H1 (cell line): ENCODE measurements around the gene VPS26B. TPM values are rescaled to one million over a fixed set of nuclear protein-coding genes. Genes with fewer than 3 reads are reported as not detected.

Source experiments
- BACH1 ChIP-seq: IDR thresholded peaks from 2 replicates; pipeline ENCODE4 v1.6.1; 2012; ENCODE audit warnings: low read length, improper control_type of control experiment
- CHD7 ChIP-seq: fragments of 300-600 bp; sonication (generic); IDR thresholded peaks from 2 replicates; pipeline ENCODE4 v1.7.1; 2012; ENCODE audit warnings: low read length, moderate library complexity, mild to moderate bottlenecking, inconsistent platforms; ENCODE audit not compliant: insufficient replicate concordance
- GABPA ChIP-seq: IDR thresholded peaks from 2 replicates; pipeline ENCODE4 v1.6.1; 2011; ENCODE audit warnings: mild to moderate bottlenecking, low read length, moderate library complexity, borderline replicate concordance; ENCODE audit not compliant: insufficient read depth
- GTF2F1 ChIP-seq: IDR thresholded peaks from 2 replicates; pipeline ENCODE4 v1.6.1; 2012; ENCODE audit warnings: low read depth, low read length, improper control_type of control experiment, borderline replicate concordance
- JUND ChIP-seq: IDR thresholded peaks from 2 replicates; pipeline ENCODE4 v1.6.1; 2011; ENCODE audit warnings: mild to moderate bottlenecking, improper control_type of control experiment, low read length
- RNF2 ChIP-seq: fragments of 200-900, 300-1000 bp; sonication (generic); IDR thresholded peaks from 2 replicates; pipeline ENCODE4 v1.7.1; 2016; ENCODE audit warnings: borderline replicate concordance, low read depth, mild to moderate bottlenecking, antibody characterized with exemption, low read length; ENCODE audit not compliant: poor library complexity, severe bottlenecking; ENCODE audit errors: missing control alignments
- USF2 ChIP-seq: IDR thresholded peaks from 2 replicates; pipeline ENCODE4 v1.6.1; 2011; ENCODE audit warnings: low read length, improper control_type of control experiment
- polyA plus RNA-seq, 7 experiments: library from polyadenylated mRNA; depleted of rRNA in 3 of 7; stranded (reverse) in 5 of 7; unstranded in 2 of 7; fragments of >200 nt in 5 of 7; fragments of 200-250 nt in 2 of 7; gene quantifications; 1 replicate in 5 of 7; 2 replicates in 1 of 7; 4 replicates in 1 of 7; pipeline versions ENCODE4 v1.2.1 to v1.2.3, GENCODE V29; 2011 to 2013; ENCODE audit warnings: missing spikeins in 2 of 7, mixed read lengths in 2 of 7
- total RNA-seq: library from RNA; stranded (reverse); fragmentation: NEBNext Ultra II Directional; extraction: Animal tissue kit (Norgen Biotek cat#: 25700); gene quantifications from 2 replicates; pipeline ENCODE4 v1.2.1, GENCODE V29; 2021

The VPS26B gene
- total and polyA plus RNA-seq, 2 of the 8 experiments (the other 6 are each of a cell fraction or from before 2014, with no cell fraction given) = 18.3 to 27.0 TPM

- TF ChIP-seq USF2 (no peak), BACH1 (no peak), GABPA (no peak), CHD7 (no peak), RNF2 (no peak), GTF2F1 (no peak), JUND (no peak; the same call in 1 of the 2 replicates)
Observed at GRCh38 chr11:134253188-134253993, 28.9 kb downstream of the VPS26B start, which contains the start of the genes ACAD8 and THYN1 (continued).
